ENCODE measurements around the gene ETFRF1. TPM values are rescaled to one million over a fixed set of nuclear protein-coding genes. Genes with fewer than 3 reads are reported as not detected.

ETFRF1 gene
- total RNA-seq, 1 experiment from 2014 or later: 5.9 TPM

GRCh38 chr12:25194722-25195055 is 348 bp upstream of the ETFRF1 start (continued):
- no peak for TF ChIP-seq STAT6 (CRISPR knock-in tag; conservative IDR thresholded peaks at IDR 0.05; ENCODE audit: low read depth)

GRCh38 chr12:25197608-25198007 is 2.6 kb downstream of the ETFRF1 start:
- ATAC-seq (no peak), DNase-seq (ENCODE audit: low spot score) (no peak)
- ChIA-PET POLR2A (no interaction called here), CTCF (interaction anchor here (1.2 kb wide), 1 partner anchor 42 kb away, joined by 3 read pairs; no protein-coding TSS in a partner anchor)
- Mint-ChIP-seq H3K4me3 (no peak overlapping the region), H3K27me3 (ENCODE audit: low read depth) (no peaks in the 10 kb centered on the region), H3K9me3 (no peaks in the 10 kb centered on the region), H3K36me3 (no peaks in the 10 kb centered on the region), H3K27ac (no peak overlapping the region), H3K4me1 (peaks cover 11% of the 10 kb centered on the region)
- no peak for TF ChIP-seq RELA (CRISPR knock-in tag; IDR thresholded peaks at IDR 0.05; ENCODE audit: borderline replicate concordance)
- no peak for TF ChIP-seq ETV6 (CRISPR knock-in tag; IDR thresholded peaks at IDR 0.05)
- no peak for TF ChIP-seq ZNF138 (CRISPR knock-in tag; conservative IDR thresholded peaks at IDR 0.05)
- TF ChIP-seq KAT7 (CRISPR knock-in tag; IDR thresholded peaks at IDR 0.05; ENCODE audit: borderline replicate concordance): no peak
- TF ChIP-seq CTCF (IDR thresholded peaks at IDR 0.05): no peak
- no peak for TF ChIP-seq ZNF416 (CRISPR knock-in tag; IDR thresholded peaks at IDR 0.05)
- no peak for TF ChIP-seq ZNF671 (CRISPR knock-in tag; IDR thresholded peaks at IDR 0.05)
- no peak for TF ChIP-seq IRF2 (CRISPR knock-in tag; IDR thresholded peaks at IDR 0.05; ENCODE audit: borderline replicate concordance, low read depth)
- TF ChIP-seq MYBL2 (CRISPR knock-in tag; IDR thresholded peaks at IDR 0.05): no peak
- TF ChIP-seq, protein P1, sequence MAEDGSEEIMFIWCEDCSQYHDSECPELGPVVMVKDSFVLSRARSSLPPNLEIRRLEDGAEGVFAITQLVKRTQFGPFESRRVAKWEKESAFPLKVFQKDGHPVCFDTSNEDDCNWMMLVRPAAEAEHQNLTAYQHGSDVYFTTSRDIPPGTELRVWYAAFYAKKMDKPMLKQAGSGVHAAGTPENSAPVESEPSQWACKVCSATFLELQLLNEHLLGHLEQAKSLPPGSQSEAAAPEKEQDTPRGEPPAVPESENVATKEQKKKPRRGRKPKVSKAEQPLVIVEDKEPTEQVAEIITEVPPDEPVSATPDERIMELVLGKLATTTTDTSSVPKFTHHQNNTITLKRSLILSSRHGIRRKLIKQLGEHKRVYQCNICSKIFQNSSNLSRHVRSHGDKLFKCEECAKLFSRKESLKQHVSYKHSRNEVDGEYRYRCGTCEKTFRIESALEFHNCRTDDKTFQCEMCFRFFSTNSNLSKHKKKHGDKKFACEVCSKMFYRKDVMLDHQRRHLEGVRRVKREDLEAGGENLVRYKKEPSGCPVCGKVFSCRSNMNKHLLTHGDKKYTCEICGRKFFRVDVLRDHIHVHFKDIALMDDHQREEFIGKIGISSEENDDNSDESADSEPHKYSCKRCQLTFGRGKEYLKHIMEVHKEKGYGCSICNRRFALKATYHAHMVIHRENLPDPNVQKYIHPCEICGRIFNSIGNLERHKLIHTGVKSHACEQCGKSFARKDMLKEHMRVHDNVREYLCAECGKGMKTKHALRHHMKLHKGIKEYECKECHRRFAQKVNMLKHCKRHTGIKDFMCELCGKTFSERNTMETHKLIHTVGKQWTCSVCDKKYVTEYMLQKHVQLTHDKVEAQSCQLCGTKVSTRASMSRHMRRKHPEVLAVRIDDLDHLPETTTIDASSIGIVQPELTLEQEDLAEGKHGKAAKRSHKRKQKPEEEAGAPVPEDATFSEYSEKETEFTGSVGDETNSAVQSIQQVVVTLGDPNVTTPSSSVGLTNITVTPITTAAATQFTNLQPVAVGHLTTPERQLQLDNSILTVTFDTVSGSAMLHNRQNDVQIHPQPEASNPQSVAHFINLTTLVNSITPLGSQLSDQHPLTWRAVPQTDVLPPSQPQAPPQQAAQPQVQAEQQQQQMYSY (CRISPR knock-in tag; IDR thresholded peaks at IDR 0.05): no peak
- TF ChIP-seq ZNF219 (CRISPR knock-in tag; IDR thresholded peaks at IDR 0.05; ENCODE audit: borderline replicate concordance): no peak
- TF ChIP-seq EMX1 (CRISPR knock-in tag; IDR thresholded peaks at IDR 0.05): no peak
- no peak for TF ChIP-seq ARID4B (CRISPR knock-in tag; IDR thresholded peaks at IDR 0.05; ENCODE audit: borderline replicate concordance)
- no peak for TF ChIP-seq AFF4 (CRISPR knock-in tag; IDR thresholded peaks at IDR 0.05; ENCODE audit: borderline replicate concordance)
- no peak for TF ChIP-seq NR3C1 (CRISPR knock-in tag; conservative IDR thresholded peaks at IDR 0.05; ENCODE audit: low read depth)
- TF ChIP-seq, protein P2, sequence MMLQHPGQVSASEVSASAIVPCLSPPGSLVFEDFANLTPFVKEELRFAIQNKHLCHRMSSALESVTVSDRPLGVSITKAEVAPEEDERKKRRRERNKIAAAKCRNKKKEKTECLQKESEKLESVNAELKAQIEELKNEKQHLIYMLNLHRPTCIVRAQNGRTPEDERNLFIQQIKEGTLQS (CRISPR knock-in tag; conservative IDR thresholded peaks at IDR 0.05): no peak
- no peak for TF ChIP-seq ZNF263 (CRISPR knock-in tag; IDR thresholded peaks at IDR 0.05; ENCODE audit: low read depth)
- no peak for TF ChIP-seq SOX15 (CRISPR knock-in tag; IDR thresholded peaks at IDR 0.05)
